Smooth muscle cell (in vitro differentiated cells): ENCODE measurements around the gene KLHL25. TPM values are rescaled to one million over a fixed set of nuclear protein-coding genes. Genes with fewer than 3 reads are reported as not detected.

Experiments used
- DNase-seq: peaks from one replicate; lab custom pipeline; 2025; ENCODE audit not compliant: unreplicated experiment; lab: John Stamatoyannopoulos, UW
- H2AFZ ChIP-seq: fragments of 200-600 bp; sonication (generic); 2 replicates; pipeline ENCODE4 v1.6.0; 2016; ENCODE audit warnings: antibody characterized with exemption, low read depth, mild to moderate bottlenecking
- H3F3A ChIP-seq: fragments of 200-600 bp; sonication (generic); 2 replicates; pipeline ENCODE4 v1.6.0; 2017; ENCODE audit warnings: antibody characterized with exemption, low read depth
- H3K27ac ChIP-seq: fragments of 200-600 bp; sonication (generic); 2 replicates; pipeline ENCODE4 v1.5.1; 2016; ENCODE audit warnings: low read depth, mild to moderate bottlenecking
- H3K27me3 ChIP-seq: fragments of 200-600 bp; sonication (generic); 2 replicates; pipeline ENCODE4 v1.6.1; 2016; ENCODE audit warnings: low read depth, mild to moderate bottlenecking
- H3K36me3 ChIP-seq: fragments of 200-600 bp; sonication (generic); 2 replicates; pipeline ENCODE4 v1.5.1; 2016; ENCODE audit warnings: low read depth
- H3K4me1 ChIP-seq: fragments of 200-600 bp; sonication (generic); 2 replicates; pipeline ENCODE4 v1.5.1; 2016; ENCODE audit warnings: low read depth
- H3K4me2 ChIP-seq: fragments of 200-600 bp; sonication (generic); 2 replicates; pipeline ENCODE4 v1.6.0; 2016; ENCODE audit warnings: mild to moderate bottlenecking
- H3K4me3 ChIP-seq: fragments of 200-600 bp; sonication (generic); 2 replicates; pipeline ENCODE4 v1.5.1; 2016; ENCODE audit warnings: mild to moderate bottlenecking
- H3K79me2 ChIP-seq: fragments of 200-600 bp; sonication (generic); 2 replicates; pipeline ENCODE4 v1.6.0; 2016; ENCODE audit warnings: low read depth, mild to moderate bottlenecking
- H3K9ac ChIP-seq: fragments of 200-600 bp; sonication (generic); 2 replicates; pipeline ENCODE4 v1.6.0; 2016; ENCODE audit warnings: low read depth
- H3K9me3 ChIP-seq: fragments of 200-600 bp; sonication (generic); replicated peaks from 2 replicates; pipeline ENCODE4 v1.5.1; 2016; ENCODE audit warnings: low read depth
- H4K20me1 ChIP-seq: fragments of 200-600 bp; sonication (generic); 2 replicates; pipeline ENCODE4 v1.6.0; 2016; ENCODE audit warnings: low read depth
- WGBS: methylation state at CpG from one replicate; pipeline ENCODE4 v1.1.7; 2016; ENCODE audit warnings: low lambda C conversion rate; 5-methylcytosine and 5-hydroxymethylcytosine counted together
- polyA plus RNA-seq: library from polyadenylated mRNA; unstranded; fragments of >200 nt; fragmentation: Nextera tagmentation; extraction: Ambion mirVana; gene quantifications from 2 replicates; pipeline ENCODE4 v1.2.1, GENCODE V29; 2016
- total RNA-seq: library from RNA; depleted of rRNA; stranded (reverse); fragments of >200 nt; gene quantifications from 2 replicates; pipeline ENCODE4 v1.2.3, GENCODE V29; 2014
- TF ChIP-seq, protein P1 (sequence below): fragments of 200-600 bp; sonication (generic); IDR thresholded peaks from 2 replicates; pipeline ENCODE4 v1.5.1; 2017; ENCODE audit warnings: borderline replicate concordance, mild to moderate bottlenecking, antibody characterized with exemption; ENCODE audit not compliant: insufficient read depth, poor library complexity, severe bottlenecking

Gene KLHL25
- total and polyA plus RNA-seq, 2 experiments from 2014 or later = 5.0 to 6.7 TPM

DNA sequence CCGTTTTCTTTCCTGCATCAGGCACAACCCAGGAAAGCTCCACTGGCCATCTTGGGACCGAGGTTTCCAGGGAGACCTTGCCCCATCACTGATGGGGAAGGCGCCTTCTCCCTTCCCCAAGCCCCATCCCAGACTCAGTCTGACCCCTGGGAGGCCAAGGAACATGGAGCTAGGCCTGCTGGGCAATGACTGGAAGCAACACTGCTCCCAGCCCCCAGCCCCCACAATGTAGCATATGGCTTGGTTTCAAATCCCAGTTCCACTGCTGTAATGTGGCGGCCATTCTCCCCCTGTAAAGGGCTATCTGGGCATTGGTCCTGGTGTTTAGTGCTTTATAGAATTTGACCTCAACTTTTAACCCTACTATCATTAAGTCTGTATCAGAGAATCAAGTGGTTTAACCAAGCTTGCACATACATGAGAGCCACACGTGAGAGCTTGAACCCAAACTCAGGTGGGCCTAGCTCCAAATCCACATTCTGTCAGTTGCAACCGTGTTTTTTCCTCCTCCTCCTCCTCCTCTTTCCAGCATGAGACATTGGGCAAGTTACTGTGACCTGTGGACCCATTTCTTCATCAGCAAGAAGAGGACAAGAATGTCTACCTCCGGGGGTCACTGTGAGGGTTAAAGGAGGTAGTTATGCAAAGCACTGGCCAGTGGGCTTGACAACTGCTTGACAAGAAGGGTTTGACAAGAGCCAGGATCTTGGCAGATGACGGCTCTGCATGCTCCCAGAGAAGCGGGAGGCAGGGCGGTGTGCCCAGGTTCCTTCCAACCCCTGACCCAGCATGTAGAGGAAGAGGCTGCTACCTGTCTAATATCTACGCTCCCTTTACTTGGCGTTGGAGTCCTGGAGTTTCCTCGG lies 37.4 kb downstream of the KLHL25 start:
- Histone ChIP-seq H3K36me3 (no peaks in the 10 kb centered on the region), H4K20me1 (peaks cover 12% of the 10 kb centered on the region), H3K27me3 (no peaks in the 10 kb centered on the region), H2AFZ (no peak overlapping the region), H3K4me1 (peaks cover 4% of the 10 kb centered on the region), H3K27ac (no peak overlapping the region), H3F3A (no peaks in the 10 kb centered on the region), H3K9ac (no peak overlapping the region), H3K4me2 (no peak overlapping the region), H3K79me2 (no peaks in the 10 kb centered on the region), H3K9me3 (no peaks in the 10 kb centered on the region), H3K4me3 (no peak overlapping the region)
- 89% methylated on average over 13 of the region's 13 CpGs for WGBS
- DNase-seq = no peak
- TF ChIP-seq, protein P1, sequence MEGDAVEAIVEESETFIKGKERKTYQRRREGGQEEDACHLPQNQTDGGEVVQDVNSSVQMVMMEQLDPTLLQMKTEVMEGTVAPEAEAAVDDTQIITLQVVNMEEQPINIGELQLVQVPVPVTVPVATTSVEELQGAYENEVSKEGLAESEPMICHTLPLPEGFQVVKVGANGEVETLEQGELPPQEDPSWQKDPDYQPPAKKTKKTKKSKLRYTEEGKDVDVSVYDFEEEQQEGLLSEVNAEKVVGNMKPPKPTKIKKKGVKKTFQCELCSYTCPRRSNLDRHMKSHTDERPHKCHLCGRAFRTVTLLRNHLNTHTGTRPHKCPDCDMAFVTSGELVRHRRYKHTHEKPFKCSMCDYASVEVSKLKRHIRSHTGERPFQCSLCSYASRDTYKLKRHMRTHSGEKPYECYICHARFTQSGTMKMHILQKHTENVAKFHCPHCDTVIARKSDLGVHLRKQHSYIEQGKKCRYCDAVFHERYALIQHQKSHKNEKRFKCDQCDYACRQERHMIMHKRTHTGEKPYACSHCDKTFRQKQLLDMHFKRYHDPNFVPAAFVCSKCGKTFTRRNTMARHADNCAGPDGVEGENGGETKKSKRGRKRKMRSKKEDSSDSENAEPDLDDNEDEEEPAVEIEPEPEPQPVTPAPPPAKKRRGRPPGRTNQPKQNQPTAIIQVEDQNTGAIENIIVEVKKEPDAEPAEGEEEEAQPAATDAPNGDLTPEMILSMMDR = no peak

DNA sequence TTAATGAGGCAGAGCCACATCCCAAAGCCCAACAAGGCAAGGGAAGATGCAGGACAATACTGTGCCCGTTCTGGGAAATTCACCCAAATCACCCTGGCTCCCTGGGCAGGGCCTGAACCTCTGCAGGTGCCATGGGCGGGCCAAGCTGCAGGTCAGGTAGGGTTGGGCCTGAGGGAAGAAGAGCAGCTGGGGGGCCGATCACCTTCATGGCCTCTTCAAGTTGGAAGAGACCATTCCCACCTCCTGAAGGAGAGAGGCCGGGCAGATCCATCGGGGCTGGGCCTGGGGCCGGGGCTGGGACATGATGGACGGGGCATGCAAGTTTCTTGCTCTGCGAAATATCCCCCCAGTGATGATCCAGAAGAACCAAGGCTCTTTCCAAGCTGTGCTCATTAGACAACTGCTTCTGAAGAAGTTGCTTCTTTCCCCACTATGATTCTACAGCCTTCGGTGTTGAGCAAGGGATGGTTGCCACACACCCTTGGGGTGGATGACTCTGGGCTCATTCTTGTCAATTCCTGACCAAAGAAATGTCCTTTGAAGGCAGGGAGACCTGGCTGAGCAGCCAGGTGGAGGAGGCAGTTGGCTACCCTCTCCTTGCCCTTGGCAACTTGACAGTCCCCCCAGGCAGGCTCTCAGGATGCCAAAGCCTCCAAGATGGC lies 38.2 kb downstream of the KLHL25 start:
- Histone ChIP-seq H3K4me3 (no peak overlapping the region), H3K27me3 (no peaks in the 10 kb centered on the region), H3K36me3 (no peaks in the 10 kb centered on the region), H3K4me1 (peaks cover 9% of the 10 kb centered on the region), H3K27ac (no peak overlapping the region), H3F3A (no peaks in the 10 kb centered on the region), H4K20me1 (peaks cover 6% of the 10 kb centered on the region), H3K4me2 (no peak overlapping the region), H3K79me2 (no peaks in the 10 kb centered on the region), H3K9me3 (no peaks in the 10 kb centered on the region), H2AFZ (no peak overlapping the region), H3K9ac (no peak overlapping the region)
- 95% methylated on average over 9 of the region's 9 CpGs for WGBS
- TF ChIP-seq, protein P1 = no peak
- no peak for DNase-seq

DNA sequence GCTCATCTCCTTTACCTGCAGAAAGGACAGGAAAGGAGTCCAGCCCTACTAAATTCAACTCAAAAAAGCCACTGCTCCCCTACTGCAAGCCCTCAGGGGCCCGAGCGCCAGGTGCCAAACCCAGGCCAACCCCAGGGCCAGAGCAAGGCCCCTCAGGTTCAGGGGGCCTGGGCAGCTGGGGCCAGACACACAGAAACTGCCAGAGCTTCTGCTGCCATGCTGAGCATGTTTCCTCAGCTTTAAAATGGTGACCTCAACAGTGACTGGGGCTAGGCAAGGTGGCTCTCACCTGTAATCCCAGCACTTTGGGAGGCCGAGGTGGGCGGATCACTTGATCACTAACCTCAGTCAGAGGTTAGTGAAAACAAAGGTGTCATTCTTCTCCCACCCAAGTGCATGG lies 38.8 kb downstream of the KLHL25 start:
- H3K4me1 ChIP-seq = peaks cover 15% of the 10 kb centered on the region
- no peaks in the 10 kb centered on the region for H3F3A ChIP-seq
- H3K9ac ChIP-seq = no peak overlapping the region
- no peaks in the 10 kb centered on the region for H3K27me3 ChIP-seq
- TF ChIP-seq, protein P1 = no peak
- no peaks in the 10 kb centered on the region for H3K79me2 ChIP-seq
- no peak overlapping the region for H2AFZ ChIP-seq
- H3K4me2 ChIP-seq = no peak overlapping the region
- peaks cover under 1% of the 10 kb centered on the region for H4K20me1 ChIP-seq
- no peak for DNase-seq
- H3K4me3 ChIP-seq = no peak overlapping the region
- no peaks in the 10 kb centered on the region for H3K36me3 ChIP-seq
- over 99% methylated on average over 4 of the region's 4 CpGs for WGBS
- no peak overlapping the region for H3K27ac ChIP-seq
- H3K9me3 ChIP-seq = no peaks in the 10 kb centered on the region
